ENCODE results near the gene STX8.

STX8 gene

DNA sequence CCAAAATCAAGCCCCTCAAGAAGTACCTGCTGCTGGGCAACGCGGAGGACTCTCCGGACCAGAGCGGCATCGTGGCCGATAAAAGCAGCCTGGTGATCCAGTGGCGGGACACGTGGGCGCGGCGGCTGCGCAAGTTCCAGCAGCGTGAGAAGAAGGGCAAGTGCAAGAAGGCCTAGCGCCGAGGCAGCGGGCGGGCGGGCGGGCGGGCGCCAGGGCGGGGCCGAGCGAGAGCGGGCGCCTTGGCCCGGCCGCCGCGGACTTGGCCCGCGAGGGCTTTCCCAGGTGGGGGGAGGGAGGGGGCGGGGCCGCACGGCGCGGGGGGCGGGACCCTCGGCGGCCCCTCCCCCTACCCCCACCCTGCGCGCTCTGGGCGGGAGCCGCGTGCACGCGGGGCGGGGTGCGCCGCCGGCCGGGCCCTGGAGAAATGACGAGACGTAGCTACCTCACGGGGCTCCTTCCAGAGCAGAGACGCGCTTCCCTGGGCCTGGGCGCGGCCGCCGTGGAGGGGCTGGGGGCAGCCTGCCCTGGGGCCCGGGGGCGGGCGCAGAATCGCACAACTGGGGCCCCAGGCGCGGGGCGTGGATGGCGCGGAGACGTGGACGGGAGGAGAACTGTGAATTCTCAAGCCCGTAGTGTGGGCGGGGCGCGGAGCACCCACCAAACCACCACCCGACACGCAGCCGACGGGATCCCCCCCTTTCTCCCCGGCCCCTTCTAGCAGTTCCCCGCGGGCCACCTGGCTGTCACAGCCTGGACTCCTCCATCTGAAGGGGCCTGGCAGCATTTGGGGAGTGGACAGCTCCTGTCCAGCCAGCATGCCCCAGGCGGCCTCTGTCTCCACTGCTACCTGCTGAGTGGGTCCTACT is 335.6 kb downstream of the STX8 start:
- DNase-seq (ENCODE audit: low spot score), result no peak

- DNase-seq (ENCODE audit: low spot score), result no peak
Measured at GRCh38 chr17:9239246-9239792, 336.3 kb downstream of the STX8 start.

DNA sequence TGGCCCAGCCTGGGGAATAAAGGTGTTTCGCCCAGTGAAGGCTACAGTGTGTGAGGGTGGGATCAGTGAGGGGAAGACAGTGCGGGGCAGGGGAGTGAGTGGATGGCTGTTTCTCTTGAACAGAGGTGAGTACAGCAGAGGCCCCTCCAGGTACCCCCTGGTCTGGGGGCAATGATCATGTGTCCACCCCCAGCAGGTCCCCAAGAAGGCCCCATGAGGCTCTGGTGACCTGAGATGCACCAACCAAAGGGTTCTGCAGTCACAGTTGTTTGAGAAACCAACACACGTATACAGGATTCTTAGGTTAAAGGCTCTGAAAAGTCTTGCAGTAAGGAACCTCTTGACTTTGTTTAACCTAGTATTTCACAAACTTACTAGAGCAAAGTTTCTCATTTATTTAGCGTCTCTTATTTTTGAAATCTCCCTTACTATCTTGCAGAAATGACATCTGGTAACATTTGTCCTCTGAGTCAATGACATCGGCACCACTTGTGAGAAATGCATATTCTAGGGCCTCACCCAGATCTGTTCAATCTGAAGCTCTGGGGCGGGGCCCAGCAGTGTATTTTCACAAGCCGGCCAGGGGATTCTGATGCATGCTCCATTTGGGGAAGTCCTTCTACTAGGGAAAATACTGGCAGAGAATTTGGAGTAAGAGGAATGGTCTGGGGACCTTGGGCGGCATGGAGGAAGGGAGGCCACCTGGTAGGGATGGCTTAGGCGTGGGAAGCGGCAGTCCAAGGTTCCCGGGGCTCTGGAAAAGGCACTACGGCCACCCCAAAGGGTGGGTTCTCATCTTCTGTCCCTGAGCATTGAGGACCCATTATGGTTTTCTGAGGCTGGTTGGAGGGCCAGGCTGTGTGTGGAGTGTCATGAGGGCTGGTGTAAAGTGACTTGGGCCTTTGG is 337.0 kb downstream of the STX8 start:
- no peak for DNase-seq (ENCODE audit: low spot score)

DNA sequence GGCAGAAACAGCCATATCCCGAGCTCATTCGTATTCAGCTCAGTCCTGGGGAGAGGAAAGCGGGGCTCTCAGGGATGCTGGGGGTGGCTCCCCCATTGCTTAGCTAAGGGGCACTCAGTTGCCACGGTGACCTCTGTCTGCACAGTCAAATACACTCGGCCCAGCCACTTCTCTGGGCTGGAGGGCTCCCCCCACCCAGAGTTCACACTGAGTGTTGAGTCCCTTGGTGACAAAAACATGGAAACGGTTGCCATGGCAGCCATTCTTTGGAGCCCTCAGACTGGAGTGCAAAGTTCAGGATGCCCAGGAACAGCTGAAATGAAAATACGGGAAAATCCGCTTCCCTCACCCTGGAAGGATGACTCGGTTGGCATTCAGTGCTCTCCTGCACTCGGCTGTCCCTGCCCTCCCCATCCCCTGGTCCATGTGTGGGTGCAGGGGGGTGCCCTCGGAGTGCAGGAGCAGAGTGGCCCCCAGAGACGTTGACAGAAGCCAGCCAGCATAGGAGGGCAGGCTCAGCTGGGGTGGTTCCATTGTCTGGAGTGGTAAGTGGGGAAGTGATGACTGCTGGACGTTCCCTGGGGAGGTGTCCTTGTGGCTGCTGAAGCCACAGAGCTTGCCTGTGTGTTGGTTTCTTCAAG is 337.8 kb downstream of the STX8 start:
- DNase-seq (ENCODE audit: low spot score), result no peak

DNA sequence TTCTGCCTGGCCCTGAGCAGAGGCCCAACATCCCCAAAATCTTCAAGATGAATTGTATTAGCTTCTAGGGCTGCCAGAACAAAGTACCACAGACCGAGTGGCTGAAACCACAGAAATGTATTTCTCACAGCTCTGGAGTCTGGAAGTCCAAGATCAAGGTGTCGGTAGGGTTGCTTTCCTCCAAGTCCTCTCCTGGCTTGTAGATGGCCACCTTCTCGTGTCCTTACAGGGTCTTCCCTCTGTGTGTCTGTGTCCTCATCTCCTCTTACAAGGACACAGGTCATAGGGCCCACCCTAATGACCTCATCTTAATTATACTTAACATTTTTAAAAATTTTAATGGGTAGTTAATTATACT is 338.6 kb downstream of the STX8 start:
- no peak for DNase-seq (ENCODE audit: low spot score)

DNA sequence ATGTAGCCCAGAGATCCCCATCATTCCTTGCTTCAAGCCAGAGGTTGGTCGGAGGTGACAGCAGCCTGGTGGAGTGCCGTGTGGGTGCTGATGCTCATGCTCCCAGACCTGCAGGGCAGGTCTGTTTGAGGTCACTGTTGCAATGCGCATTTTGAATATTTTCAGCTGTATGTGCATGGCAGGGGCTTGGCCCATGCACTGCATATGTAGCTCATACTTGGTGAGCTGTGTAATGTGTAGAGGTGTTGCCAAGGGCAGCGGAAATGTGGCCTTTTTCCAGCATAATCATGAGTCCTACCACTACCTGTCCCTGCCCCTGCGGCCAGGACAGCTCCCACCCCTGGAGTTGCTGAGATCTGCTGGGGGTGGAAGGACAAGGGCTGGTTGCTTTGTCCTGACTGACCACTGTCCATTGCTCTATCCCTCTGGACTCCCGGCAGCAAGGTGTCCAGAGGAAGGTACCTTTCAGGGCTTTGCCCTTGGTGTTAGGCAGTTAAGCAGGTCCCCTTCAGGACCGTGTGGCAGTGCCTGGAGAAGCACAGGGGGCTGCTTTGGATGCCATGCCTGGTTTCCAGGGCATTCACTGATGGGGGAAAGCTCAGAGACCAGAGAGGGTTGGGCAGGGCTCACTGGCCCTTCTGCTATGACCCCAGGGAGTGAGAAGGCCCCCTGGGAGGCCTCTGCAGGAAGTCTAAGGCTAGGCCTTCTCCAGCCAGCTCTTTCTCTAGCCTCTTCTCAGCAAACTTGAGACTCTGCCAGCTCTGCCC is 339.2 kb downstream of the STX8 start:
- no peak for DNase-seq (ENCODE audit: low spot score)

DNA sequence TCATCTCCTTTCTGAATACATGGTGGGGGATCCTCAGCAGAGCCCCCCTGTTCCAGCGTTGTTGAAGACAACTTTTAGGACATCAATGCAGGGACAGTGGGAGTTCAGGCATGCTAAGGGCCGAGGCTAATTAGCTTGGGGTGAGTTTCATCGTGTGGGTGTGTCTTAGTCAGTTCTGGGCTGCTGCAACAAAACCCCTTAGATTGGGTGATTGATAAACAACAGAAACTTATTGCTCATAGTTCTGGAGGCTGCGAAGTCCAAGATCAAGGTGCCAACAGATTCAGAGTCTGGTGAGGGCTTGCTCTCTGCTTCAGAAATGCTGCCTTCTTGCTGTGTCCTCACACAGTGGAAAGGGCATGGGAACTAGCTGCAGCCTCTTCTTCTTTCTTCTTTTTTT is 340.3 kb downstream of the STX8 start:
- no peak for DNase-seq (ENCODE audit: low spot score)

DNA sequence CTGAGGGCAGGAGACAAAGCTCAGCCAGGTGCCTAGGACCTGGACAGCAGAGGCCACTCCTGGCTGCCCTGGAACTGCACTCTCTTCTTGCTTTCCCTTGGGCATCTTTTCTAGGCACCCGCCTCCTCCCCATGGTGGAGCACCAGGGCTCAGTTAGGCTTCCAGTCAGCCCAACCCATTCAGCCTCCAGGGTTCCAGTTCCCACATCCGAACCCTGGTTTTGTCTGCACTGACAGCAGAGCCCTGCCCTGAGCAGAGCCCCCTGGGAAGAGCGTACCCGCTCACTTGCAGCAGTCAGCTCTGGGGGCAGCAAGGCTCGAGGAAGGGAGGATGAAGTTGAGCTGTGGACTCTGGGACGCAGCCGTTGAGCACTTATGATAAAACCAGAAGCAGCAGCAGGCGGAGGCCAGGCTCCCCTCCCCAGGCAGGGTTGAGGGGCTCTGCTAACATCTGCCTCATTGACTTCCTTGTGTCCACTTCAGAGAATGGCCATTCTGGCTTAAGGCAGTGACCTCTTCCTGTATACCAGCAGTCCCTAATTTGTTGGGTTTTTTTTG is 341.2 kb downstream of the STX8 start:
- DNase-seq (ENCODE audit: low spot score), result no peak

GRCh38 chr17:9233761-9234160 is 341.9 kb downstream of the STX8 start:
- DNase-seq (ENCODE audit: low spot score), result no peak

DNA sequence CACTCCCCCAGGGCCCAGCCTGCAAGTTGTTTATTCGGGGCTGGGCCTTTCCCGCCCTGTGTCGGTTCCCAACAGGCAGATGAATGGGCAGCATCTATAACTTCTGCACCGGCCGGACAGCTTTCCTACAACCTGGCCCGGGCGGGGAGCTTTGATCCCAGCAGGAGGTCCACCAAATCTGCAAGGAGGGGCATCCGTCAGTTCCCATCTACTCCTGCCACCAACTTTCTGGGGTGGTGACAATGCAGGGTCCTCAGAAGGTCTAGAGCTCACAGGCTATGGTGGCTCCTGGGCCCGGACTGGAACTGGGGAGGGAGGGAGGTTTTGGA is 342.4 kb downstream of the STX8 start:
- no peak for DNase-seq (ENCODE audit: low spot score)

GRCh38 chr17:9232591-9233270 is 342.9 kb downstream of the STX8 start:
- no peak for DNase-seq (ENCODE audit: low spot score)

GRCh38 chr17:9232155-9232475 is 343.5 kb downstream of the STX8 start:
- DNase-seq (ENCODE audit: low spot score), result no peak

GRCh38 chr17:9231449-9232154 is 344.0 kb downstream of the STX8 start:
- no peak for DNase-seq (ENCODE audit: low spot score)

- DNase-seq (ENCODE audit: low spot score), result no peak
Measured at GRCh38 chr17:9230861-9231260, 344.8 kb downstream of the STX8 start.

DNA sequence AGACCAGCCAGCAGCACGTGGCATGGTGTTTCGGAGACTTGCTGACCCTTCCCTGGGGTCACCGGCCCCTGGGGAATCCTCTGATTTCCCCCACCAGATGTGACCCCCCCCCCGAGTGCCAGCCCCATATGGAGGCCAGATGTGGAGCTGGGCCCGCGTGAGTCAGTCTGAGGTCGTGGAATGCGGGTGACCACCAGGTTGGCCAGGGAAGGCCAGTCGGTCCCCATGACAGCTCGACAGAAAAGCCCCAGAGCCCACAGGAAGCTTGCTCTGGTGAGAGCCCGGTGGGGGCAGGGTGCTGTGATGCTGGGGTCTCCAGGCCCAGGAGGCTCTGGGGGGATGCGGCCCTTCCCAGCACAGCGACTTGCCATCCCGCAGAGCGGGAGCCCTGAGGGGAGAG is 345.3 kb downstream of the STX8 start:
- DNase-seq (ENCODE audit: low spot score), result no peak

DNA sequence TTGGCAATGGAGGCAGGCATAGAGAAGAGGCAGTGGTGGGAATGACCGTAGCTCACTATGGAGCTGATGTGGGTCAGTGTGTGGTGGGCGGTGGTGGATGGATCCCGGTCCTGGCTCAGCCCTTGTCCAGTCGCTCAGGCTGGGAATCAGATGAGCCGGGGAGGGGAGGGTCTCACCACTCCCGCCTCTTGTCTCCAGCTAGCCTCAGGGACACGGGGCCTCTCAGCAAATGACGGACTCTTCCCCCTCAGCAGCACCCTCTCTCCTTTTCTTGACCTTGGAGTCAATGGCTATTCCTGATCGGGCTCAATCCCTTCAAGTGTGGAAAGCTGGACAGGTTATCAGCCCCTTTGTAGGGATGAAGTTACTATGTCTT is 345.8 kb downstream of the STX8 start:
- no peak for DNase-seq (ENCODE audit: low spot score)

DNA sequence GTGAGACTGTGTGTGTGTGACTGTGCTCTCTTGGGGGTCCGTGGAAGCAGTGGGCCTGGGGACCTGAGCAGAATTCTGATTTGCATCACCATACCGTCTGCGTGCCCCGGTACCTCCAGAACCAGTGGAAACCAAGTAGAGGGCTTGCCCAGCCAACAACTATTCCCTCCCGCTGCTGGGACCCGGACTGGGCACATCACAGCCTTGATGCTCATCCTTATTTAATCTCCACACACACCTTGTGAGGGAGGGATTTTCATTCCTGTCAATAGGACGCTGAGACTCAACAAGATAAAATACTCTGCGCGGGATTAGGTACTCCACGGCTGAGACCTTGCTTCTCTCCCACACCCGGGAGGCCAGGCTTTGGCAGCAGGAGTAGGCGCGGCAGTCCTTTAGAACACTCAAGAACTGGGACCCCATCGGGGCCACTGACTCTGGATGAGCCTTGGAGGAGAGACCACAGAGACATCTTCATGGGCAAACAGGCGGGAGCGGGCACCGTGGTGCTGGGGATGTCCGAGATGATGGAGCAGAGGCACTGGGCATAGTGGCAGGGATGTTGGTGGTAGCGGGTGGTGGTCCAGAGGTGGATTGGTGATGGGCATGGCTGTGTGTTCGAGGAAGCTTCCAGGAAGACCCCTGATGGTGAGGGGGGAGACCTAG is 346.3 kb downstream of the STX8 start:
- no peak for DNase-seq (ENCODE audit: low spot score)

GRCh38 chr17:9228408-9229159 is 347.0 kb downstream of the STX8 start:
- DNase-seq (ENCODE audit: low spot score), result no peak

DNA sequence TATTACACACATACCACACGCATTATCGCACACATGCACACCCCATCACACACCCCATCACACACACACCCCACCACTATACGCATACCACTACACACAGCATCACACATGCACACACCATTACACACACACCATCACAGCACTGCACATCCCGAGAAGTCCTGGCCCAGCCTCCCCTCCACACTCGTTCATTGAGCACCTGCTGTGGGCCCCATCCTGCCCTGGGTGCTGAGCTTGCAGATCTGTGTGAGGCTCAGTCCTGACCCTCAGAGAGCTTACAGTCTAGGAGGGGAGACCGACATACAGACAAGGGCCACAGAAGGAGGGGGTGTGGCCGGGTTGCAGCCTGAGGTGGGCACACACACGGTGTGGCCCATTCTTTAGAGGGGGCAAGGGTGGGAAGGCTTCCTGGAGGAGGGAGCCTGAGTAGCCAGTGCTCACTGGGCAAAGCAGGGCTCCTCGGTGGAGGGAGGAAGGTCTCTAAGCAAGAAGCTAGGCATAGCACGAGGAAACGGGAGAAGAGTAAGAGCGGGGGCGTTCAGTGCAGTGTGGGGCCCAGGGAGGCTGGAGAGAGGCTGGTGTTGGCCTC is 347.7 kb downstream of the STX8 start:
- no peak for DNase-seq (ENCODE audit: low spot score)
